HCT116 (cell line): Measurements from ENCODE around the gene TEX2. TPM values are rescaled to one million over a fixed set of nuclear protein-coding genes. Genes with fewer than 3 reads are reported as not detected.

ENCODE experiments used
- ATAC-seq: fragments of 200-7000 bp; cut with Tn5 transposase; 2 replicates; pipeline ENCODE4 v1.9.1; 2020; ENCODE audit warnings: mild to moderate bottlenecking, moderate library complexity
- BruUV-seq: library from RNA; stranded (reverse); fragments of 400-500 nt; replicated peaks from 2 replicates; lab custom pipeline; 2021; lab: Mats Ljungman, UMichigan
- CTCF ChIA-PET: fragments of 300-600 bp; sonication (Branson Sonifier 250); formaldehyde crosslinking; loops from one replicate; lab custom pipeline; 2021; ENCODE audit warnings: antibody characterized with exemption; lab: Charles Lee
- POLR2A ChIA-PET: fragments of 300-600, 350-600 bp; sonication (Branson Sonifier 250); formaldehyde crosslinking; loops from one replicate; lab custom pipeline; 2021; ENCODE audit warnings: antibody characterized with exemption; lab: Charles Lee
- RAD21 ChIA-PET, 2 experiments: fragments of 300-600 bp; sonication (Branson Sonifier 250); formaldehyde crosslinking; loops; one replicate each; lab custom pipeline; 2023; ENCODE audit warnings: low total read pairs in 2 of 2; ENCODE audit not compliant: uncharacterized antibody in 2 of 2, unreplicated experiment in 2 of 2, low non-redundant PET in 1 of 2; lab: Charles Lee
- DNase-seq: peaks from one replicate; pipeline ENCODE4 v3.0.0-alpha.2; 2010; ENCODE audit warnings: low read depth, low spot score
- H2AFZ ChIP-seq: fragments of 200-600 bp; shearing (Covaris generic), sonication (generic); 2 replicates; pipeline ENCODE4 v1.6.1; 2017; ENCODE audit warnings: low read depth, mixed run types, mixed read lengths, antibody characterized with exemption, low read length; ENCODE audit not compliant: poor library complexity, severe bottlenecking
- H3K27ac ChIP-seq: 2 replicates; pipeline ENCODE4 v1.5.1; 2012; ENCODE audit warnings: low read depth, low read length
- H3K27me3 ChIP-seq: fragments of 200-600 bp; sonication (generic); 2 replicates; pipeline ENCODE4 v1.6.1; 2016; ENCODE audit warnings: mixed run types, low read length, mixed read lengths; ENCODE audit not compliant: insufficient read depth
- H3K36me3 ChIP-seq, 2 experiments: fragments of 200-500 bp in 1 of 2; fragments of 200-600 bp in 1 of 2; sonication (Bioruptor generic) in 1 of 2; sonication (generic) in 1 of 2; 2 replicates each; pipeline versions ENCODE4 v1.5.1 to v1.6.1; 2014 to 2016; ENCODE audit warnings: low read length in 2 of 2, inconsistent platforms in 1 of 2, mixed read lengths in 1 of 2, mixed run types in 1 of 2; ENCODE audit not compliant: insufficient read depth in 2 of 2, control insufficient read depth in 1 of 2
- H3K4me1 ChIP-seq, 2 experiments: fragments of 200-600 bp in 1 of 2; sonication (generic) in 1 of 2; 2 replicates each; pipeline versions ENCODE4 v1.5.1 to v1.6.1; 2012 to 2017; ENCODE audit warnings: low read length in 2 of 2, inconsistent platforms in 1 of 2, mild to moderate bottlenecking in 1 of 2, mixed read lengths in 1 of 2, mixed run types in 1 of 2, moderate library complexity in 1 of 2; ENCODE audit not compliant: insufficient read depth in 2 of 2, control insufficient read depth in 1 of 2
- H3K4me2 ChIP-seq: fragments of 200-600 bp; sonication (generic); 2 replicates; pipeline ENCODE4 v1.6.1; 2017; ENCODE audit warnings: mixed run types, low read length, mixed read lengths
- H3K4me3 ChIP-seq, 2 experiments: fragments of 200-600 bp in 1 of 2; sonication (generic) in 1 of 2; replicated peaks in 1 of 2; 2 replicates each; pipeline ENCODE4 v1.5.1; 2011 to 2016; ENCODE audit warnings: low read length in 2 of 2, control low read depth in 1 of 2, low read depth in 1 of 2, mild to moderate bottlenecking in 1 of 2, mixed read lengths in 1 of 2, mixed run types in 1 of 2
- H3K79me2 ChIP-seq: fragments of 200-600 bp; sonication (generic); 2 replicates; pipeline ENCODE4 v1.6.1; 2017; ENCODE audit warnings: mild to moderate bottlenecking, mixed run types, low read length, moderate library complexity, mixed read lengths; ENCODE audit not compliant: insufficient read depth
- H3K9ac ChIP-seq: fragments of 200-600 bp; sonication (generic); 2 replicates; pipeline ENCODE4 v1.6.1; 2016; ENCODE audit warnings: low read length, mixed read lengths
- H3K9me2 ChIP-seq: fragments of 200-600 bp; sonication (generic), shearing (Covaris generic); 2 replicates; pipeline ENCODE4 v1.6.1; 2017; ENCODE audit warnings: mixed run types, mild to moderate bottlenecking, moderate library complexity; ENCODE audit not compliant: insufficient read depth
- H3K9me3 ChIP-seq, 2 experiments: fragments of 200-500 bp in 1 of 2; fragments of 200-600 bp in 1 of 2; sonication (Bioruptor generic) in 1 of 2; sonication (generic) in 1 of 2; 2 replicates each; pipeline ENCODE4 v1.6.1; 2014 to 2017; ENCODE audit warnings: low read length in 2 of 2, mixed read lengths in 2 of 2, inconsistent platforms in 1 of 2, low read depth in 1 of 2, mild to moderate bottlenecking in 1 of 2, mixed run types in 1 of 2, moderate library complexity in 1 of 2; ENCODE audit not compliant: control insufficient read depth in 1 of 2, insufficient read depth in 1 of 2
- H4K20me1 ChIP-seq: fragments of 200-600 bp; sonication (generic), shearing (Covaris generic); 2 replicates; pipeline ENCODE4 v1.6.1; 2017; ENCODE audit warnings: mixed run types, mild to moderate bottlenecking, moderate library complexity; ENCODE audit not compliant: insufficient read depth
- CEBPB ChIP-seq: IDR thresholded peaks from 2 replicates; pipeline ENCODE4 v1.6.1; 2012; ENCODE audit warnings: low read depth
- EGR1 ChIP-seq: IDR thresholded peaks from 2 replicates; pipeline ENCODE4 v1.6.1; 2012; ENCODE audit warnings: low read depth
- EZH2 ChIP-seq: fragments of 200-600 bp; sonication (generic); IDR thresholded peaks from 2 replicates; pipeline ENCODE4 v1.6.1; 2017; ENCODE audit warnings: antibody characterized with exemption, mixed run types
- EZH2phosphoT487 ChIP-seq: fragments of 200-600 bp; IDR thresholded peaks from 2 replicates; pipeline ENCODE4 v1.6.1; 2018; ENCODE audit warnings: antibody characterized with exemption, borderline replicate concordance
- JUND ChIP-seq: IDR thresholded peaks from 2 replicates; pipeline ENCODE4 v1.6.1; 2012
- POLR2A ChIP-seq: IDR thresholded peaks from 2 replicates; pipeline ENCODE4 v1.7.0; 2011; ENCODE audit warnings: borderline replicate concordance; ENCODE audit not compliant: insufficient read depth, insufficient read length; ENCODE audit errors: extremely low read depth
- RAD21 ChIP-seq: IDR thresholded peaks from 2 replicates; pipeline ENCODE4 v1.6.1; 2012; ENCODE audit warnings: low read depth, mild to moderate bottlenecking
- SRF ChIP-seq: IDR thresholded peaks from 2 replicates; pipeline ENCODE4 v1.6.1; 2012; ENCODE audit warnings: low read depth
- TCF7L2 ChIP-seq: IDR thresholded peaks from 2 replicates; pipeline ENCODE4 v1.7.0; 2011; ENCODE audit warnings: borderline replicate concordance, inconsistent platforms; ENCODE audit not compliant: insufficient read depth, insufficient read length; ENCODE audit errors: extremely low read depth
- ZFX ChIP-seq: fragments of 450-650 bp; IDR thresholded peaks from 2 replicates; pipeline ENCODE4 v1.6.1; 2017
- intact Hi-C: fragments of 100-400 bp; cut with micrococcal nuclease; formaldehyde crosslinking; loops from 2 replicates; pipeline ENCODE4 v1.10.0; 2022
- total RNA-seq: library from RNA; stranded (reverse); gene quantifications from one replicate; pipeline ENCODE4 v1.2.1, GENCODE V29; 2021; ENCODE audit not compliant: unreplicated experiment
- TF ChIP-seq, protein P1 (sequence below): IDR thresholded peaks from 2 replicates; pipeline ENCODE4 v1.6.1; 2011; ENCODE audit warnings: mild to moderate bottlenecking, low read length, moderate library complexity; ENCODE audit not compliant: insufficient replicate concordance; ENCODE audit errors: extremely low read depth
- TF ChIP-seq, protein P2 (sequence below): IDR thresholded peaks from 2 replicates; pipeline ENCODE4 v1.6.1; 2012
- TF ChIP-seq, protein P3 (sequence below): IDR thresholded peaks from 2 replicates; pipeline ENCODE4 v1.6.1; 2012; ENCODE audit warnings: low read depth
- TF ChIP-seq, protein P4 (sequence below), 3 experiments: fragments of 200-600 bp in 1 of 3; sonication (generic) in 1 of 3; IDR thresholded peaks in 2 of 3; conservative IDR thresholded peaks in 1 of 3; 2 replicates each; pipeline ENCODE4 v1.5.1; 2012 to 2017; ENCODE audit warnings: low read depth in 2 of 3, low read length in 2 of 3, antibody characterized with exemption in 1 of 3, borderline replicate concordance in 1 of 3, control low read depth in 1 of 3, mild to moderate bottlenecking in 1 of 3, mixed read lengths in 1 of 3, mixed run types in 1 of 3, moderate library complexity in 1 of 3; ENCODE audit not compliant: insufficient read depth in 1 of 3

The TEX2 gene
- total RNA-seq, 1 experiment from 2014 or later, result 24.6 TPM

DNA sequence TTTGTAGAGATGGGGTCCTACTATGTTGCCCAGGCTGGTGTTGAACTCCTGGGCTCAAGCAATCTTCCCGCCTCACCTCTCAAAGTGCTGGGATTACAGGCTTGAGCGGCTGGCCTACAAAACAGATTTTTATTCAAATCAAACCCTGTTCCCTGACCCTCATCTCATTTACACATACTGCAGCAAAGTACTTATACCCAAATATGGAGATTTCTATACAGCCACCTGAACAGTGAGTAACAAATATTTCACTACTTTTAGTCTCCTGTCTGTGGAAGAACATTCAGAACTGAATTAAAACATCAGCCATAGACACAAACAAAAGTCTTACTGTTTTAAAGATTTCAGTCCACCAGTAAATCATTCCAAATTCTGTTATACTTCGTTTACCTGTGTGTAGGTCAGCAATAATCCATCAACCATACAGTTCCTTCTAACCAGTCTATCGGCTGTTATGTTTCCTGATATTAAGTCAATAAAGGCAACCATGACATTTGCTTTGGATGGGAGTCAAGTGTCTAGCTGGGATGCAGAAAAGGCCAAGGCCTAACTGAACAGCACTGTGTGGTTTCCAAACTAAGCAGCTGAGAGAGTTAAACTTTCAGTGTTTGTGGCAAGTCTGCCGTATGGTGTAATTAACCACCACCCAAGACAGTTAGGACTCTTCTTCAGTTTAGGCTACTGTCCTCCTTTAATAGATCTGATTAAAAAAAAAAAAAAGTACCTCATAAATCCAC, 155.4 kb downstream of the TEX2 start:
- Histone ChIP-seq H2AFZ (no peak overlapping the region), H3K9ac (no peak overlapping the region), H3K79me2 (peaks cover 9% of the 10 kb centered on the region; the same call in 1 of the 2 replicates), H3K9me3 (no peaks in the 10 kb centered on the region), H3K4me3 (no peak overlapping the region), H3K9me2 (no peaks in the 10 kb centered on the region), H3K4me2 (no peak overlapping the region), H3K27ac (no peak overlapping the region), H4K20me1 (no peaks in the 10 kb centered on the region), H3K4me1 (peaks cover 22 to 39% of the 10 kb centered on the region in 2 experiments), H3K36me3 (no peaks in the 10 kb centered on the region), H3K27me3 (no peaks in the 10 kb centered on the region)
- no peak for ATAC-seq
- POLR2A ChIA-PET, result no interaction called here
- BruUV-seq, result no TSS peak
- DNase-seq, result no peak
- RAD21 ChIA-PET, result no interaction called here
- TF ChIP-seq EZH2phosphoT487, result no peak
- no peak for TF ChIP-seq EGR1
- TF ChIP-seq SRF, result no peak
- TF ChIP-seq RAD21, result no peak
- TF ChIP-seq, protein P1, sequence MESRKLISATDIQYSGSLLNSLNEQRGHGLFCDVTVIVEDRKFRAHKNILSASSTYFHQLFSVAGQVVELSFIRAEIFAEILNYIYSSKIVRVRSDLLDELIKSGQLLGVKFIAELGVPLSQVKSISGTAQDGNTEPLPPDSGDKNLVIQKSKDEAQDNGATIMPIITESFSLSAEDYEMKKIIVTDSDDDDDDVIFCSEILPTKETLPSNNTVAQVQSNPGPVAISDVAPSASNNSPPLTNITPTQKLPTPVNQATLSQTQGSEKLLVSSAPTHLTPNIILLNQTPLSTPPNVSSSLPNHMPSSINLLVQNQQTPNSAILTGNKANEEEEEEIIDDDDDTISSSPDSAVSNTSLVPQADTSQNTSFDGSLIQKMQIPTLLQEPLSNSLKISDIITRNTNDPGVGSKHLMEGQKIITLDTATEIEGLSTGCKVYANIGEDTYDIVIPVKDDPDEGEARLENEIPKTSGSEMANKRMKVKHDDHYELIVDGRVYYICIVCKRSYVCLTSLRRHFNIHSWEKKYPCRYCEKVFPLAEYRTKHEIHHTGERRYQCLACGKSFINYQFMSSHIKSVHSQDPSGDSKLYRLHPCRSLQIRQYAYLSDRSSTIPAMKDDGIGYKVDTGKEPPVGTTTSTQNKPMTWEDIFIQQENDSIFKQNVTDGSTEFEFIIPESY, result no peak
- TF ChIP-seq, protein P2, sequence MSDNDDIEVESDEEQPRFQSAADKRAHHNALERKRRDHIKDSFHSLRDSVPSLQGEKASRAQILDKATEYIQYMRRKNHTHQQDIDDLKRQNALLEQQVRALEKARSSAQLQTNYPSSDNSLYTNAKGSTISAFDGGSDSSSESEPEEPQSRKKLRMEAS, result no peak
- TF ChIP-seq JUND, result no peak
- no peak for TF ChIP-seq EZH2
- TF ChIP-seq, protein P3, sequence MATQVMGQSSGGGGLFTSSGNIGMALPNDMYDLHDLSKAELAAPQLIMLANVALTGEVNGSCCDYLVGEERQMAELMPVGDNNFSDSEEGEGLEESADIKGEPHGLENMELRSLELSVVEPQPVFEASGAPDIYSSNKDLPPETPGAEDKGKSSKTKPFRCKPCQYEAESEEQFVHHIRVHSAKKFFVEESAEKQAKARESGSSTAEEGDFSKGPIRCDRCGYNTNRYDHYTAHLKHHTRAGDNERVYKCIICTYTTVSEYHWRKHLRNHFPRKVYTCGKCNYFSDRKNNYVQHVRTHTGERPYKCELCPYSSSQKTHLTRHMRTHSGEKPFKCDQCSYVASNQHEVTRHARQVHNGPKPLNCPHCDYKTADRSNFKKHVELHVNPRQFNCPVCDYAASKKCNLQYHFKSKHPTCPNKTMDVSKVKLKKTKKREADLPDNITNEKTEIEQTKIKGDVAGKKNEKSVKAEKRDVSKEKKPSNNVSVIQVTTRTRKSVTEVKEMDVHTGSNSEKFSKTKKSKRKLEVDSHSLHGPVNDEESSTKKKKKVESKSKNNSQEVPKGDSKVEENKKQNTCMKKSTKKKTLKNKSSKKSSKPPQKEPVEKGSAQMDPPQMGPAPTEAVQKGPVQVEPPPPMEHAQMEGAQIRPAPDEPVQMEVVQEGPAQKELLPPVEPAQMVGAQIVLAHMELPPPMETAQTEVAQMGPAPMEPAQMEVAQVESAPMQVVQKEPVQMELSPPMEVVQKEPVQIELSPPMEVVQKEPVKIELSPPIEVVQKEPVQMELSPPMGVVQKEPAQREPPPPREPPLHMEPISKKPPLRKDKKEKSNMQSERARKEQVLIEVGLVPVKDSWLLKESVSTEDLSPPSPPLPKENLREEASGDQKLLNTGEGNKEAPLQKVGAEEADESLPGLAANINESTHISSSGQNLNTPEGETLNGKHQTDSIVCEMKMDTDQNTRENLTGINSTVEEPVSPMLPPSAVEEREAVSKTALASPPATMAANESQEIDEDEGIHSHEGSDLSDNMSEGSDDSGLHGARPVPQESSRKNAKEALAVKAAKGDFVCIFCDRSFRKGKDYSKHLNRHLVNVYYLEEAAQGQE, result no peak
- TF ChIP-seq CEBPB, result no peak
- no peak for TF ChIP-seq ZFX
- no peak for TF ChIP-seq POLR2A
- TF ChIP-seq, protein P4, sequence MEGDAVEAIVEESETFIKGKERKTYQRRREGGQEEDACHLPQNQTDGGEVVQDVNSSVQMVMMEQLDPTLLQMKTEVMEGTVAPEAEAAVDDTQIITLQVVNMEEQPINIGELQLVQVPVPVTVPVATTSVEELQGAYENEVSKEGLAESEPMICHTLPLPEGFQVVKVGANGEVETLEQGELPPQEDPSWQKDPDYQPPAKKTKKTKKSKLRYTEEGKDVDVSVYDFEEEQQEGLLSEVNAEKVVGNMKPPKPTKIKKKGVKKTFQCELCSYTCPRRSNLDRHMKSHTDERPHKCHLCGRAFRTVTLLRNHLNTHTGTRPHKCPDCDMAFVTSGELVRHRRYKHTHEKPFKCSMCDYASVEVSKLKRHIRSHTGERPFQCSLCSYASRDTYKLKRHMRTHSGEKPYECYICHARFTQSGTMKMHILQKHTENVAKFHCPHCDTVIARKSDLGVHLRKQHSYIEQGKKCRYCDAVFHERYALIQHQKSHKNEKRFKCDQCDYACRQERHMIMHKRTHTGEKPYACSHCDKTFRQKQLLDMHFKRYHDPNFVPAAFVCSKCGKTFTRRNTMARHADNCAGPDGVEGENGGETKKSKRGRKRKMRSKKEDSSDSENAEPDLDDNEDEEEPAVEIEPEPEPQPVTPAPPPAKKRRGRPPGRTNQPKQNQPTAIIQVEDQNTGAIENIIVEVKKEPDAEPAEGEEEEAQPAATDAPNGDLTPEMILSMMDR (IDR thresholded peaks at IDR 0.05 in 2 of 3, conservative IDR thresholded peaks at IDR 0.05 in 1 of 3; ENCODE audit: borderline replicate concordance in 1 of 3, insufficient read depth in 1 of 3, low read depth in 2 of 3, low read length in 2 of 3), result no peak
- no peak for TF ChIP-seq TCF7L2
- intact Hi-C loops, result no loop called here
- CTCF ChIA-PET, result no interaction called here
